ENCODE results near the gene ADAM10.

GRCh38 chr15:58556541-58556940, 193.0 kb downstream of the ADAM10 start:
- TF ChIP-seq CTCF (IDR thresholded peaks at IDR 0.05) (no peak), POLR2A (IDR thresholded peaks at IDR 0.05) (no peak)
